C1 segment of cervical spinal cord (tissue), 14 donors: ENCODE measurements around the gene NRP1.

Source experiments
- DNase-seq, 14 donors: peaks; one replicate each; lab custom pipeline; 2025; lab: John Stamatoyannopoulos, UW

The NRP1 gene

DNA sequence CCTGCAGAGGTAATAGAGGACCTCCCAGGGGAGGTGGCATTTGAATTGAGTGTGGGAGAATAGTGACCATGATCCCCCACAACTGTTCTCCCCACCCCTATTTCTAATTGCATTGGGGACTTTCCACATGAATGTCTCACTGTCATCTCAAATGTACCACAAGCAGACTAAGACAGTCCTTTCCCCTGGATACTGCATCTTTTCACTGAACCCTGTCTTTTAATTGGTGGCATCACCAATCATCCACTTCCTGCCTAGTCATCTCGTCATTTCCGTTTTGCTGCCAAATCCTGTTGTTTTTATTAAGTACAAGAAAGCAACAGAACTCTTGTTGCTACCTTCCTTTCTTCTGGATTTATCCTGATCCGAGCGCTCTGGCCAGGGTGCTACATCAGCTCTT is 120.3 kb downstream of the NRP1 start:
- DNase-seq: no peak

- no peak for DNase-seq
Measured at GRCh38 chr10:33212061-33212748, 122.3 kb downstream of the NRP1 start.

- no peak for DNase-seq
Measured at GRCh38 chr10:33211106-33211878, 123.2 kb downstream of the NRP1 start.

DNA sequence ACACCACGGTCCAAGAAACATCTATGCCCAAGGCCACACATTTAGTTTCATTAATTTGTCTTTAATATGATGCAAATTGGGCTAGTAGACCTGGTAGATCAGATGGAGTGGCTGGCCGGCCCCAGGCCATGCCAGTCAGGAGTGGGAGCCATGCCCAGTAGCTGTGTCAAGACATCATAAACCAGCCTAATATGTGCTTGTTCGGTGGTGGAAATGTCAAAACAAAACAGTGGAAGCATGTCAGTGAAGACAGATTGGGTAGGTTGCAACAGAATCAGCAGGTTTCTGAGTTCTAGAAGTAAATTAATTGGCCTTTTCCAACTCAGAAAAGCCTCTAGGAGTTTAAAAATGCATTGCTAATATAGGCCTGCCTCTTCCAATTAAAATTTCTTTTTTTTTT is 124.7 kb downstream of the NRP1 start:
- DNase-seq: no peak

DNA sequence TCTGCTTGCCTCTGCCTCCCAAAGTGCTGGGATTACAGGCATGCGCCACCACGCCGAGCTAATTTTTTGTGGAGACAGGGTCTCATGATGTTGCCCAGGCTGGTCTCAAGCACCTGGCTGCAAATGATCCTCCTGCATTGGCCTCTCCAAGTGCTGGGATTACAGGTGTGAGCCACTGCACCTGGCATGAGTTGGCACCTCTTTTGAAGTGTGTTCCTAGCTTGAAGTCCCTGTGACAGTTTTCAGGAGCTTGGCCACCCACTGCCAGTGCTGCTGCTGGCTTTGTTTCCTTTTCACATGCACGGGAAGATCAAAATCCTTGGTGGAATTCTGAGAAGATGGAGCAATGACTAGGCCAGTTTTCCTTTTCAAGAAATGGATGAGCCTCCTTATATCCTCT is 126.3 kb downstream of the NRP1 start:
- no peak for DNase-seq

- no peak for DNase-seq
Measured at GRCh38 chr10:33204031-33204430, 130.4 kb downstream of the NRP1 start.

- DNase-seq: no peak
Measured at GRCh38 chr10:33201971-33202370, 132.5 kb downstream of the NRP1 start.

- DNase-seq: no peak
Measured at GRCh38 chr10:33201056-33201780, 133.2 kb downstream of the NRP1 start.

DNA sequence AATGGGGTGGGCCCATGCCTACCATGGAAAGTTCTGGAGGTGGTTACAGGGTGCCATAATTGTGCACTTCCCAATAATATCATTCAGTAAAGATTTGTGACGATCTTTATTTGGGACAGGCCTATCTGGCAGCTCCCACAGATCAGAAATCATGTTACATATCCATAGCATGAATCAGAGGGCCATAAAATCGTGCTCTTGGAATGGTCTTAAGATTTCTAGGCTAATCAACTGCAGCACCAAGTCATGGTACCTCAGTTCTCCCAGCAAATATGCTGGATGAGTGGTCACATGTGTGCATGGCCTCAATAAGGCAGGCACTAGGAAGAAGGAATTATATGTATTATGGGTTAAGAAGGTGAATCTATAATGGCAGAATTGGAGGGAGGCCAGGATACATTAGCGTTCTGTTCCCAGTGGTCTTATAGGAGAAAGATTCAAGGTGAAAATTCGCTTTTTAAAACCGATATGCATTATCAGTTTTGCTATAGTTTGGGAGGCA is 134.7 kb downstream of the NRP1 start:
- DNase-seq: no peak

DNA sequence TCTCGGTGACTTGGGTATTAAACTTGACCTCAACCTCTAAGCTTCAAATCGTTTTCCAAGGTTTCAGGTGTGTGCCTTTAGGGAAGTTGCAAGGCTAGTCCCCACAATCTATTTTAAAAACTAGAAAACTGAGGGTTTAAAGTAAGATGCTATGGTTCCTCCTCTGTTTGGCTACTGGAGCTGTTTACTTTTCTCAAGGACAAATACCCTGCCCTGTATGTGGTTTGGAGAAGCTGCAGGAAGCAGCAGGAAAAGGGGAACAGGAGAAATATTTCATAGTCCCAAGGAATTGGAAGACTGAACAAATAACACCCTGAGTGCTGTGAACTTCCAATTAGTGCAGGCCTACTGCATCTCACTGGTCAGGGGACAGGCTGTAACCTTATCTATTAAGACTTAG is 135.9 kb downstream of the NRP1 start:
- DNase-seq: no peak

- DNase-seq: no peak
Measured at GRCh38 chr10:33196710-33197491, 137.6 kb downstream of the NRP1 start.

DNA sequence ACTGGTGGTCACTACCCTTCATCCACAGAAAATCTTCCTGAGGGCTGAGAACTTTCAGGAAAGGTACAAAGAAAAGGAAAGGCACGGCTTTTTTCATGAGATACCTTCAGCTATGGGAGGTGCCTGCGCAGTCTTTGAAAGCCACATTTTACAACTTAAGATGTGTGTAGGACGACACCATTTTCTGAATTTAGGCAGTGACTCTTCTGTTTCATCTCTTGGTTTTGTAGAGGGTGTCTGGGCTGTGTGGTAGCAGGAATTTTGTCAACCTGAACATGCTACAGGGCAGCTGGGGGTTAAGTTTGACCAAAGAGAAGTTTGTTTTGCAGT is 138.1 kb downstream of the NRP1 start:
- no peak for DNase-seq

- no peak for DNase-seq
Measured at GRCh38 chr10:33195608-33196376, 138.7 kb downstream of the NRP1 start.

DNA sequence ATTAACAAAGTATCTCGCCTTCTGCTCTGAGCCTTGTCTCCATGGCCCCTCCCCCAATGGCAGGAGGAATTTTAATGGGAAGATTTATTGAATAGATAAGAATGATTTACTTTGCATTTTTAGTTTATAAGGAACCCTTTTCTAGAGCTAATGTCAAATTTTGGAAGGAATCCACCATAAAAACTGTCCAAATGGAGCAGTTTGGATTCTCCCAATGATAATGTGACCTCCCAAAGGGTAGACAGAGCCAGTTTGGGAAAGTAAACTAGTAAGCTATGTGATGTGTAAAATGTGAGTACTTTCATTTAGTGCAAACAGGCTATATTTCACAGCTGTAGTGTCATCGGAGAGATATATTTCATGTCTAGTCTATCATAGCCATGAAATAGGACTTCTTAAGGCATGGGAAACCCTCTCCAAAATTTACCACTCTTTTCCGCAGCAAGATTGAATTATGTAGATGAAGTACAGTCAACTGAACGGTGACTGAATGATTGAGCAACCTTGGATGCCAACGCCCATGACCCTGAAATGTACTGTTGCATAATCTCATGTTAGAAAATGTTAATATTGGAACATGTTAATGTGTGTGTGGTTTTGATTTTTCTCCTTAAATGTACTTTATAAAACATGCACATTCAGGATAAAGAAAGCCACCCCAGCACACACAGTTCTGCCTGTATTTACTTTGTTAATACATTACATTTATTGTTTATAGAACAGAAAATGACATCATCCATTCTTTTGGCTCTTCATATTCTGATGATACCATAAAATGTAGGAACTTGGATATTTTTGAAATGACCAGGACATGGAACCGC is 140.6 kb downstream of the NRP1 start:
- DNase-seq: no peak

- DNase-seq: peak in 11 of 14 donors; percentile 3 to 33 (median 25)
Measured at GRCh38 chr10:33193057-33193700, 141.3 kb downstream of the NRP1 start.

DNA sequence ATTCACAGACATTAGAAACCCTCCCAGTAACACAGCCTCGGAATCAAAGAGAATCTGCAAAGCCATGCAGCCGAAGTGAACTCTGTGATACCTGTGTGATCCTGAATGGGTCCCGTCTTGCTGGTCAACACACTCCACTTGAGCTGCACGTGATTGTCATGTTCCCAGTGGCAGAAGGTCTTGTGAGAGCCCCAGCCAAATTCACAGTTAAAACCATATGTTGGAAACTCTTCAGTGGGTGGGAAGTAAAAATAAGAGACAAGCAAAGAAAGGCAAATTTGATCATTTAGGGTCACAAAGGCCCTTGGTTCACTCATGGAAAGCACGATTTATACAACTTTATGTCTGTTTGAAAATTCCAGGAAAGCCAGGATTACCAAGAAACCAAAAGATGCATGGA is 142.3 kb downstream of the NRP1 start:
- DNase-seq: no peak

GRCh38 chr10:33190406-33190805 is 144.1 kb downstream of the NRP1 start:
- no peak for DNase-seq

DNA sequence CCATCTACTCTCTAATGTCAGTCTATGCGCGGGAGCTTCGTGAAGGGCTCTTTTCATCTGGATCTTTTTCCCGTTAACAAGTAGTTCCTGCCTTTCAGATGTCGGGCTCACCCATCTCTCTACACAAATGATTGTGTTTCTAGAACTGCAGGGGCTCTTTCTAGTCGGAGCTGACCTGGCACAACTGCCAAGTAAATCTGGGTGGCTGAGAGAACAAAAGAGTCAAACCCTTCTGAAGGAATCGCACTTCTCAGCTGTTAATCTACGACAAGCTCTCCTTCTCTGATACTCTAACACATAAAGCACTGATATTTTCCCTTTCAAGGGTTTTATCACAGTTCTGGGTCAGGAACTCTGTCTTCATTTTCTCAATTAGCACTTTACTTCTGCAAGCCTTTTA is 144.7 kb downstream of the NRP1 start:
- DNase-seq: no peak

DNA sequence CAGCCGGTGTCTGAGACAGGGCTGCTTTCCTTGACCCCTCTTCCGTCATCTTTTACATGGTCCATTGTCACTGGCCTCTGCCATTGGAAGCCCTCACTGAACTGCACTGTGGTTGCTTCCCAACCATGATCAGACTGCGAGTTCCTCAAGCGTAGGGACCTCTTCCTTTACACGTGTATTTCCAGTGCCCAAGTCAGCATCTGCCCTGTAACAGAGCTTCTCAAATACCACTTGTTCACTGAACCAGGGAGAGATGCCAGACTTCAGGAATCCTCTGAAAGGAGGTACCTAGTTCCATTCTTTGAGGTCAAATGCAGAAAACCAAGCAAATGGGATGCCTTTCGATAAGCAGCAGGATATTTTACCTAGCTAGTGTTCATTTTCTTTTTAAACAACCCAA is 145.1 kb downstream of the NRP1 start:
- no peak for DNase-seq
